Measurements from ENCODE around the gene PSME2. TPM values are rescaled to one million over a fixed set of nuclear protein-coding genes. Genes with fewer than 3 reads are reported as not detected.

Gene PSME2
- total and polyA plus RNA-seq, 2 of the 13 experiments (the other 11 are each of a cell fraction or from before 2014, with no cell fraction given), result 332 to 716 TPM

DNA sequence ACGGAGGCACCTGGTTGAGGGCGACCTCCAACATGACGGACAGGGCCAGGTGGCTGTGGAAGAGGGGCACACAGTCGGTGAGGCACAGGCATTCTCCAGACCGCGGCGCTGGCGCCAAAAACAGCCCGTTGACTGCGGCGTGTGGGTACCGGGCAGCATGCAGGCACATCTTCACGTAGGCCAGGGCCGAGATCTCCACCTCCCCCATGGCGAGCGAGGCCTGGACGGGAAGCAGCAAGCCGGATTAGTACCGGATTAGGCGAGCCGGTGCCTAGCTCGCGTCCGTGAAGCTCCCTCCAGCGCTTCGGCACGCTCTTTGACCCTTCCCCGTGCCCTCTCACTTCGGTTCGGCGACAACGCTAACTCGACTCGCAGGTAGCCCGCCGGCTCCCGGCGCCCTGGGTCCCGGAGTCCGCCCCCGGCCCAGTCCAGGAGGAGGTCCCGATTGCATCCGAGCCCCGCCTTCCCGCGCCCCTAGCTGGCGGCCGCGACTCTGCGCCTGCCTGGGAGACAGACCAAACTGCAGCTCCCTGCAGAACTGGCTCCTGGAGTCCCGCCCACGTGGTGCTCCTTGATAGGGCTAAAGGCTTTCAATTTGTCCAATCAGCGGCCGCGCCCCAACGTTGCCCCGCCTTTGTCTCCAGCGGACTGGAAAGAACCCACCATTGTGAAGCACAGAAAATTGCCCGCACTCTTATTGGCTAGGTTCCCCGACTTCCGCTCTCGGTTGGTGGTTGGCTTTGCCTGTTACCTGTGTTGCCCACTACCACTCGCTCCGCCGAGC, 5.1 kb downstream of the PSME2 start, which contains the start of gene EMC9 (continued):
- TF ChIP-seq PRPF4 (IDR thresholded peaks at IDR 0.05; ENCODE audit: low read depth, low read length, poor library complexity, severe bottlenecking) (peak; percentile 92), GTF2F1 (IDR thresholded peaks at IDR 0.05; ENCODE audit: low read length) (no peak), PAX8 (CRISPR knock-in tag; IDR thresholded peaks at IDR 0.05; ENCODE audit: borderline replicate concordance) (peak; percentile 95; the same call in 1 of the 2 replicates), ONECUT2 (CRISPR knock-in tag; IDR thresholded peaks at IDR 0.05) (peak; percentile 67; the same call in 1 of the 2 replicates), CEBPB (IDR thresholded peaks at IDR 0.05; ENCODE audit: borderline replicate concordance, low read depth, low read length) (peak; percentile 65), TBL1XR1 (IDR thresholded peaks at IDR 0.05; ENCODE audit: borderline replicate concordance, low read length, partially characterized antibody) (no peak), BORCS8-MEF2B (CRISPR knock-in tag; IDR thresholded peaks at IDR 0.05) (peak; percentile 54), SKI (IDR thresholded peaks at IDR 0.05; ENCODE audit: partially characterized antibody) (peak; percentile 83), KLF16 (CRISPR knock-in tag; IDR thresholded peaks at IDR 0.05) (peak in 1 of 2 experiments; percentile 98; a peak in 2 of 4 replicates), KAT7 (CRISPR knock-in tag; IDR thresholded peaks at IDR 0.05; ENCODE audit: borderline replicate concordance) (no peak; the same call in 1 of the 2 replicates), ZNF670 (CRISPR knock-in tag; IDR thresholded peaks at IDR 0.05; ENCODE audit: borderline replicate concordance) (no peak), ZNF652 (CRISPR knock-in tag; IDR thresholded peaks at IDR 0.05; ENCODE audit: borderline replicate concordance, low read depth) (no peak; the same call in 1 of the 2 replicates), ZNF879 (CRISPR knock-in tag; IDR thresholded peaks at IDR 0.05) (no peak; the same call in none of the 2 replicates), ZNF382 (CRISPR knock-in tag; IDR thresholded peaks at IDR 0.05; ENCODE audit: borderline replicate concordance) (no peak), EP300 (IDR thresholded peaks at IDR 0.05; ENCODE audit: low read depth in 2 of 2, low read length in 2 of 2) (peak in 1 of 2 experiments; percentile 70; a peak in 2 of 4 replicates), EP300 (CRISPR knock-in tag; IDR thresholded peaks at IDR 0.05; ENCODE audit: borderline replicate concordance) (no peak; the same call in 1 of the 2 replicates), NKX3-1 (CRISPR knock-in tag; IDR thresholded peaks at IDR 0.05) (peak; percentile 2; the same call in 1 of the 2 replicates), SOX5 (CRISPR knock-in tag; IDR thresholded peaks at IDR 0.05; ENCODE audit: borderline replicate concordance) (no peak; the same call in 1 of the 2 replicates)
- TF ChIP-seq, protein P1, sequence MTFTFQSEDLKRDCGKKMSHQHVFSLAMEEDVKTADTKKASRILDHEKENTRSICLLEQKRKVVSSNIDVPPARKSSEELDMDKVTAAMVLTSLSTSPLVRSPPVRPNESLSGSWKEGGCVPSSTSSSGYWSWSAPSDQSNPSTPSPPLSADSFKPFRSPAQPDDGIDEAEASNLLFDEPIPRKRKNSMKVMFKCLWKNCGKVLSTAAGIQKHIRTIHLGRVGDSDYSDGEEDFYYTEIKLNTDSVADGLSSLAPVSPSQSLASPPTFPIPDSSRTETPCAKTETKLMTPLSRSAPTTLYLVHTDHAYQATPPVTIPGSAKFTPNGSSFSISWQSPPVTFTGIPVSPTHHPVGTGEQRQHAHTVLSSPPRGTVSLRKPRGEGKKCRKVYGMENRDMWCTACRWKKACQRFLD (CRISPR knock-in tag; IDR thresholded peaks at IDR 0.05; ENCODE audit: borderline replicate concordance), result peak; percentile 99
- TF ChIP-seq, protein P2, sequence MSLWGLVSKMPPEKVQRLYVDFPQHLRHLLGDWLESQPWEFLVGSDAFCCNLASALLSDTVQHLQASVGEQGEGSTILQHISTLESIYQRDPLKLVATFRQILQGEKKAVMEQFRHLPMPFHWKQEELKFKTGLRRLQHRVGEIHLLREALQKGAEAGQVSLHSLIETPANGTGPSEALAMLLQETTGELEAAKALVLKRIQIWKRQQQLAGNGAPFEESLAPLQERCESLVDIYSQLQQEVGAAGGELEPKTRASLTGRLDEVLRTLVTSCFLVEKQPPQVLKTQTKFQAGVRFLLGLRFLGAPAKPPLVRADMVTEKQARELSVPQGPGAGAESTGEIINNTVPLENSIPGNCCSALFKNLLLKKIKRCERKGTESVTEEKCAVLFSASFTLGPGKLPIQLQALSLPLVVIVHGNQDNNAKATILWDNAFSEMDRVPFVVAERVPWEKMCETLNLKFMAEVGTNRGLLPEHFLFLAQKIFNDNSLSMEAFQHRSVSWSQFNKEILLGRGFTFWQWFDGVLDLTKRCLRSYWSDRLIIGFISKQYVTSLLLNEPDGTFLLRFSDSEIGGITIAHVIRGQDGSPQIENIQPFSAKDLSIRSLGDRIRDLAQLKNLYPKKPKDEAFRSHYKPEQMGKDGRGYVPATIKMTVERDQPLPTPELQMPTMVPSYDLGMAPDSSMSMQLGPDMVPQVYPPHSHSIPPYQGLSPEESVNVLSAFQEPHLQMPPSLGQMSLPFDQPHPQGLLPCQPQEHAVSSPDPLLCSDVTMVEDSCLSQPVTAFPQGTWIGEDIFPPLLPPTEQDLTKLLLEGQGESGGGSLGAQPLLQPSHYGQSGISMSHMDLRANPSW (CRISPR knock-in tag; IDR thresholded peaks at IDR 0.05; ENCODE audit: borderline replicate concordance), result peak; percentile 92
- TF ChIP-seq, protein P3, sequence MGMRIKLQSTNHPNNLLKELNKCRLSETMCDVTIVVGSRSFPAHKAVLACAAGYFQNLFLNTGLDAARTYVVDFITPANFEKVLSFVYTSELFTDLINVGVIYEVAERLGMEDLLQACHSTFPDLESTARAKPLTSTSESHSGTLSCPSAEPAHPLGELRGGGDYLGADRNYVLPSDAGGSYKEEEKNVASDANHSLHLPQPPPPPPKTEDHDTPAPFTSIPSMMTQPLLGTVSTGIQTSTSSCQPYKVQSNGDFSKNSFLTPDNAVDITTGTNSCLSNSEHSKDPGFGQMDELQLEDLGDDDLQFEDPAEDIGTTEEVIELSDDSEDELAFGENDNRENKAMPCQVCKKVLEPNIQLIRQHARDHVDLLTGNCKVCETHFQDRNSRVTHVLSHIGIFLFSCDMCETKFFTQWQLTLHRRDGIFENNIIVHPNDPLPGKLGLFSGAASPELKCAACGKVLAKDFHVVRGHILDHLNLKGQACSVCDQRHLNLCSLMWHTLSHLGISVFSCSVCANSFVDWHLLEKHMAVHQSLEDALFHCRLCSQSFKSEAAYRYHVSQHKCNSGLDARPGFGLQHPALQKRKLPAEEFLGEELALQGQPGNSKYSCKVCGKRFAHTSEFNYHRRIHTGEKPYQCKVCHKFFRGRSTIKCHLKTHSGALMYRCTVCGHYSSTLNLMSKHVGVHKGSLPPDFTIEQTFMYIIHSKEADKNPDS (CRISPR knock-in tag; IDR thresholded peaks at IDR 0.05), result no peak
- TF ChIP-seq, protein P4, sequence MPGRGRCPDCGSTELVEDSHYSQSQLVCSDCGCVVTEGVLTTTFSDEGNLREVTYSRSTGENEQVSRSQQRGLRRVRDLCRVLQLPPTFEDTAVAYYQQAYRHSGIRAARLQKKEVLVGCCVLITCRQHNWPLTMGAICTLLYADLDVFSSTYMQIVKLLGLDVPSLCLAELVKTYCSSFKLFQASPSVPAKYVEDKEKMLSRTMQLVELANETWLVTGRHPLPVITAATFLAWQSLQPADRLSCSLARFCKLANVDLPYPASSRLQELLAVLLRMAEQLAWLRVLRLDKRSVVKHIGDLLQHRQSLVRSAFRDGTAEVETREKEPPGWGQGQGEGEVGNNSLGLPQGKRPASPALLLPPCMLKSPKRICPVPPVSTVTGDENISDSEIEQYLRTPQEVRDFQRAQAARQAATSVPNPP (CRISPR knock-in tag; IDR thresholded peaks at IDR 0.05), result peak; percentile 95
